Measurements from ENCODE around the gene PASK.
A peak's percentile ranks its signal among the peaks of the same experiment; 100 is the strongest.
"Not testable (repeated sequence)": the region's sequence is repeated elsewhere in the genome, so short reads cannot be mapped to it uniquely, and the experiment has no call there.

PASK gene

GRCh38 chr2:241148891-241149674 lies at the start of gene PASK:
TSS of gene PASK (minus strand) at chr2:241149472. CDS start at chr2:241143032, 6,440 bp downstream.
- peak; percentile 35 for FAIRE-seq

GRCh38 chr2:241198381-241199279 lies 49.4 kb upstream of the PASK start:
- FAIRE-seq, result no peak

GRCh38 chr2:241197947-241198346 lies 48.7 kb upstream of the PASK start:
- FAIRE-seq, result no peak

- FAIRE-seq, result not testable (repeated sequence)
These were observed 48.0 kb upstream of the PASK start for GRCh38 chr2:241197246-241197645.

GRCh38 chr2:241195506-241196130 lies 46.3 kb upstream of the PASK start:
- no peak for FAIRE-seq

GRCh38 chr2:241194811-241195210 lies 45.5 kb upstream of the PASK start:
- no peak for FAIRE-seq

GRCh38 chr2:241193271-241193670 lies 44.0 kb upstream of the PASK start:
- FAIRE-seq, result no peak

GRCh38 chr2:241191081-241191480 lies 41.8 kb upstream of the PASK start:
- no peak for FAIRE-seq

GRCh38 chr2:241190291-241190981 lies 41.2 kb upstream of the PASK start:
- no peak for FAIRE-seq

GRCh38 chr2:241189856-241190201 lies 40.6 kb upstream of the PASK start:
- FAIRE-seq, result no peak

- FAIRE-seq, result no peak
These were observed 40.0 kb upstream of the PASK start for GRCh38 chr2:241189093-241189855.

GRCh38 chr2:241188361-241189092 lies 39.3 kb upstream of the PASK start, which contains the start of gene ANO7:
TSS of gene ANO7 (plus strand) at chr2:241188677. CDS start at chr2:241190064, 1,387 bp downstream.
- FAIRE-seq, result no peak

GRCh38 chr2:241187918-241188234 lies 38.6 kb upstream of the PASK start:
- no peak for FAIRE-seq

- FAIRE-seq, result no peak
These were observed 38.0 kb upstream of the PASK start for GRCh38 chr2:241187101-241187917.

- no peak for FAIRE-seq
These were observed 36.7 kb upstream of the PASK start for GRCh38 chr2:241185961-241186360.

- no peak for FAIRE-seq
These were observed 35.6 kb upstream of the PASK start for GRCh38 chr2:241184901-241185300.

GRCh38 chr2:241183221-241183620 lies 33.9 kb upstream of the PASK start:
- no peak for FAIRE-seq

GRCh38 chr2:241182531-241183133 lies 33.4 kb upstream of the PASK start:
- FAIRE-seq, result no peak

GRCh38 chr2:241182126-241182525 lies 32.9 kb upstream of the PASK start:
- FAIRE-seq, result no peak

- FAIRE-seq, result no peak
These were observed 31.2 kb upstream of the PASK start for GRCh38 chr2:241180495-241180894.
